HEK293T (cell line): Measurements from ENCODE around the gene GINS1.

ENCODE experiments used
- CTCF ChIA-PET: fragments of 350-600 bp; formaldehyde crosslinking; extraction: SDS; loops from one replicate; lab custom pipeline; 2021; ENCODE audit warnings: antibody characterized with exemption, inconsistent platforms; lab: Yijun Ruan, JAX
- POLR2A ChIA-PET: fragments of 350-600 bp; formaldehyde crosslinking; extraction: SDS; loops from one replicate; lab custom pipeline; 2020; ENCODE audit warnings: antibody characterized with exemption, inconsistent platforms; lab: Yijun Ruan, JAX
- DNase-seq: peaks from one replicate; pipeline ENCODE4 v3.0.0; 2012; ENCODE audit warnings: mixed read lengths; ENCODE audit errors: extremely low spot score
- ARNT ChIP-seq: fragments of 450-650 bp; IDR thresholded peaks from 2 replicates; pipeline ENCODE4 v1.6.1; 2017; ENCODE audit warnings: mild to moderate bottlenecking
- BHLHE40 ChIP-seq: fragments of 450-650 bp; IDR thresholded peaks from 2 replicates; pipeline ENCODE4 v1.6.1; 2016; ENCODE audit warnings: mild to moderate bottlenecking, moderate library complexity, borderline replicate concordance
- CTBP1 ChIP-seq: fragments of 450-650 bp; IDR thresholded peaks from 2 replicates; pipeline ENCODE4 v1.6.1; 2016; ENCODE audit warnings: borderline replicate concordance
- ELF4 ChIP-seq: fragments of 450-650 bp; IDR thresholded peaks from 2 replicates; pipeline ENCODE4 v1.6.1; 2017; ENCODE audit warnings: antibody characterized with exemption
- FOXA1 ChIP-seq: fragments of 450-650 bp; IDR thresholded peaks from 2 replicates; pipeline ENCODE4 v1.6.1; 2016; ENCODE audit warnings: mild to moderate bottlenecking
- FOXK2 ChIP-seq: fragments of 450-650 bp; IDR thresholded peaks from 2 replicates; pipeline ENCODE4 v1.6.1; 2016; ENCODE audit warnings: mild to moderate bottlenecking
- FOXM1 ChIP-seq: fragments of 450-650 bp; IDR thresholded peaks from 2 replicates; pipeline ENCODE4 v1.6.1; 2017; ENCODE audit warnings: mild to moderate bottlenecking, borderline replicate concordance
- HDGF ChIP-seq: fragments of 450-650 bp; IDR thresholded peaks from 2 replicates; pipeline ENCODE4 v1.6.1; 2017; ENCODE audit warnings: antibody characterized with exemption, borderline replicate concordance
- L3MBTL2 ChIP-seq: fragments of 450-650 bp; conservative IDR thresholded peaks from 2 replicates; pipeline ENCODE4 v1.6.1; 2016; ENCODE audit warnings: mild to moderate bottlenecking
- LEF1 ChIP-seq: fragments of 450-650 bp; IDR thresholded peaks from 2 replicates; pipeline ENCODE4 v1.6.1; 2017; ENCODE audit warnings: mild to moderate bottlenecking, borderline replicate concordance
- NFRKB ChIP-seq: fragments of 450-650 bp; IDR thresholded peaks from 2 replicates; pipeline ENCODE4 v1.6.1; 2016; ENCODE audit warnings: mild to moderate bottlenecking, moderate library complexity
- PKNOX1 ChIP-seq: fragments of 450-650 bp; IDR thresholded peaks from 2 replicates; pipeline ENCODE4 v1.6.1; 2016
- SP1 ChIP-seq: fragments of 450-650 bp; IDR thresholded peaks from 2 replicates; pipeline ENCODE4 v1.6.1; 2017
- SUZ12 ChIP-seq: fragments of 450-650 bp; IDR thresholded peaks from 2 replicates; pipeline ENCODE4 v1.6.1; 2016; ENCODE audit warnings: mild to moderate bottlenecking
- TARDBP ChIP-seq: fragments of 450-650 bp; IDR thresholded peaks from 2 replicates; pipeline ENCODE4 v1.6.1; 2016
- ZNF384 ChIP-seq: fragments of 450-650 bp; IDR thresholded peaks from 2 replicates; pipeline ENCODE4 v1.6.1; 2016

GINS1 gene

DNA sequence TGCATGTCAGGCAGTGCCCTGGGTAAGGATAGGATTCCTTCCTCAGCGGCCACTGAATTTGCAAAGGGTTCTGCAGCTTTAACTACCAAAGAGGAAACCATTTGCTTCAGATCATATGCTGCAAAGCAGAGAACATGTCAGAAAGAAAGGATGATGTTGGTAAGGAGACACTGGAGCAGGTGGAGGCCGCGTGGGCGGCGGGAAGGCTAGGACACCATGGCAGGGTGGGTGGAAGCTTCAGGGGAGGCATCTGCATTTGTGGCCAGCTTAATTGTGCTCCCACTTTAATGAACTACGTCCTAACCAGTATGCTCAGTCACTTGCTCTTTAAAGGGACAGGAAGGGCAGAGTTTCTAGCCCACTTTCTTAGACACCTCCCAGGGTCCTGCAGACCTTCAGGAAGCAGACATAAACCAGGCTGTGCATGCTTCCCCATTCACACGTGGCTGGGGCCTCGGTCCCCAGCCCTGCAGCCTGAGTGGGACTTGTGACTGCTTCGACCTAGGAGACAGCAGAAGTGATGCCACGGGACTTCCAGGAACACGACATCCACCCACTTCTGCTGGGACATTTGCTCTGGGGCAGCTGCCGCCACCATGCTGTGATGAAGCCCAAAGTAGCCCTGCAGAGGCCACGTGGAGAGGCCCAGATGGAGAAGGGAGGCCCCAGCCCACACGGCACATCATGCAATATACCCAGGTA lies 76.1 kb downstream of the GINS1 start:
- ChIA-PET CTCF (no interaction called here), POLR2A (no interaction called here)
- DNase-seq: no peak
- no peak for TF ChIP-seq BHLHE40
- no peak for TF ChIP-seq CTBP1
- no peak for TF ChIP-seq TARDBP
- no peak for TF ChIP-seq SP1
- no peak for TF ChIP-seq ELF4
- no peak for TF ChIP-seq ARNT
- TF ChIP-seq ZNF384: no peak
- no peak for TF ChIP-seq HDGF
- no peak for TF ChIP-seq FOXM1
- no peak for TF ChIP-seq NFRKB
- no peak for TF ChIP-seq FOXA1
- no peak for TF ChIP-seq FOXK2
- TF ChIP-seq PKNOX1: no peak
- TF ChIP-seq SUZ12: no peak
- TF ChIP-seq LEF1: no peak
- TF ChIP-seq L3MBTL2: no peak

DNA sequence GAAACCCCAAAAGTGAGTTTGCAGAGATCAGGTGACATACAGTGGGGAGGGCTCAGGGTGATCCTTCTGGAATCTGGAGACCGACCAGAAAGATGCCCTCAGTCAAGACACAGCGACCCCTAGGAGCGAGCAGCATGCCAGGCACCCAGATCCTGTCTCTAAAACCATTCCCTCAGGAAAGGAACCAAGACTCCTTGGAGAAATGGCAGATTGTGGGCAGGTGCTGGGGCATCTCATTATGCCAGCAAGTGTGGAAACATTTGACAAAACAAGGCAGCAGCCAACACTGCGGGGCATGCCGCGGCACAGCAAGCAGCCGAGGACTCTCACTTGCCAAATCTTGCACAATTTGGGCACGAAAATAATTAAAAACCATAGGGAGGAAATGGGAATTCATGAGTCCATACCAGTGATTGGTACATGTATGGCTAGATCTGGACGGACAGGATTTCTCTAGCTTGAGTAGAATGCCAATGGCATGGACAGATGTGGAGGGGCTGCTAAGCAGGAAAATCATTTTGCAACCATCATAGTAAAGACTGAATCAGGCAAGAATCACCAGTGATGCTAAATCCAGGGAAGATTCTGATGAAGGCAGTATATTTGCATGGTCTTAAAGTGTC lies 76.9 kb downstream of the GINS1 start:
- no peak for DNase-seq
- TF ChIP-seq HDGF (no peak), LEF1 (no peak), TARDBP (no peak), CTBP1 (no peak), SP1 (no peak), PKNOX1 (no peak), L3MBTL2 (no peak), FOXK2 (no peak), SUZ12 (no peak), ELF4 (no peak), BHLHE40 (no peak)
- ChIA-PET POLR2A (no interaction called here), CTCF (no interaction called here)

DNA sequence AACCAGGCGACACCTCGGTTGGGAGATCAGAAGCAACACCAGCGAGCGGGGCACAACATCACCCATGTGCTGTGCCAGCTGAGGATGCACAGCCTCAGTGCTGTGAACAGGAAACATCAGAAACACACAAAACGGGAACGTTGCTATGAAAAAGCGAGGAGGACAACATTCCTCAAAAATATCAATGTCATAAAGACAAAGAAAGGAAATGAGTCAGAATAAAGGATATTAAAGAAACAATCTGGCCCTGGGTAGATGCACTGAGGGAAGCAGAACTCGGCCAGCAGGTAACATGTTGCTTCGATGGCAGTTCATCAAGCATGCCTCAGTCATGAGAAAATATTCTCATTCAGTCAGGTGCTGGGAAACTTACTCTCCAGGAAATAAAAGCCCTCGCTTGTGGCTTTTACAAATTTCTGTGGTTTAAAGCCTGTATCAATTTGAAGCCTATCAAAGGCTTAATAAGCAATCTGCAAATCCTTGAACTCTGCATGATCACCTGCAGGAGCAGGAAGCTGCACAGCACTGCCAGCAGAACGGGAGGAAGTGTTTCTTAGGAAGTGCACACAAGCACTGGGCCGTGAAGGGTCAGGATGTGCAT lies 77.5 kb downstream of the GINS1 start:
- no peak for TF ChIP-seq FOXM1
- no peak for TF ChIP-seq HDGF
- no peak for TF ChIP-seq FOXA1
- no peak for TF ChIP-seq L3MBTL2
- no peak for TF ChIP-seq BHLHE40
- no peak for TF ChIP-seq PKNOX1
- TF ChIP-seq LEF1: no peak
- TF ChIP-seq SP1: no peak
- no peak for TF ChIP-seq NFRKB
- no peak for TF ChIP-seq CTBP1
- TF ChIP-seq SUZ12: no peak
- no peak for TF ChIP-seq ZNF384
- TF ChIP-seq ELF4: no peak
- no peak for TF ChIP-seq TARDBP
- TF ChIP-seq FOXK2: no peak
- no peak for TF ChIP-seq ARNT
- ChIA-PET CTCF (no interaction called here), POLR2A (no interaction called here)
- no peak for DNase-seq

GRCh38 chr20:25485872-25486271 lies 78.4 kb downstream of the GINS1 start:
- CTCF ChIA-PET: no interaction called here
- no peak for TF ChIP-seq ELF4
- TF ChIP-seq ARNT: no peak
- TF ChIP-seq FOXK2: no peak
- TF ChIP-seq FOXM1: no peak
- TF ChIP-seq NFRKB: no peak
- no peak for TF ChIP-seq L3MBTL2
- TF ChIP-seq HDGF: no peak
- no peak for TF ChIP-seq TARDBP
- TF ChIP-seq ZNF384: no peak
- no peak for TF ChIP-seq FOXA1
- no peak for TF ChIP-seq PKNOX1
- TF ChIP-seq SP1: no peak
- TF ChIP-seq SUZ12: no peak
- no peak for TF ChIP-seq CTBP1
- TF ChIP-seq LEF1: no peak
- no peak for TF ChIP-seq BHLHE40
- no peak for DNase-seq
- POLR2A ChIA-PET: no interaction called here

DNA sequence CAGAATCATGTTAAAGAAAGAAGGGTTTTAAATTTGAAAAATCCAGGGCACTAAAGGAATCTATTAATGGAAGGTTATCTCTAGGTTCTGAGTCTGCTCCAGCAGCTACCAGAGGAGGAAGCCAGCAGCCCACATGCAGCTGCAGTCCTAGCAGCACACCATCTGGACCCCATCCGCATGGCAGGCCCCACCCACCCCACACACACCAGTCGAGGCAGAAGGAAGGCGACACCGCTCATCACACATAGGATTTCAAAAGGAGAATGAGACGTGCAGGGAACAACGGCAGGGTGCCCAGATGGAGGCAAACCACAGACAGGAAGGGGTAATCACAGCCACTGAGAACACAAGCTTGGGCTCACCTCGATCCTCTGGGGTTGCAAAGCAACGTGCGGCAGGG lies 78.9 kb downstream of the GINS1 start:
- POLR2A ChIA-PET: no interaction called here
- no peak for DNase-seq
- CTCF ChIA-PET: no interaction called here
- TF ChIP-seq PKNOX1 (no peak), NFRKB (no peak), ARNT (no peak), HDGF (no peak), FOXK2 (no peak), LEF1 (no peak), CTBP1 (no peak), BHLHE40 (no peak), FOXM1 (no peak), L3MBTL2 (no peak), SUZ12 (no peak)
